ENCODE results near the gene TREML4. TPM values are rescaled to one million over a fixed set of nuclear protein-coding genes. Genes with fewer than 3 reads are reported as not detected.

The TREML4 gene
- total and polyA plus RNA-seq, 10 of the 15 experiments (the other 5 are each of a cell fraction or from before 2014, with no cell fraction given): not detected

GRCh38 chr6:41269716-41270115, 41.6 kb downstream of the TREML4 start:
- H3K4me3 ChIP-seq: no peak overlapping the region
- no TSS peak for BruUV-seq (replicated peaks)
- no peak overlapping the region for H2AFZ ChIP-seq (ENCODE audit: control insufficient read depth, low read depth, low read length)
- POLR2A ChIA-PET: no interaction called here
- no peaks in the 10 kb centered on the region for H3K9me3 ChIP-seq (replicated peaks; ENCODE audit: control insufficient read depth, insufficient read depth, low read length)
- FAIRE-seq (no peak), ATAC-seq (no peak), DNase-seq (ENCODE audit: low read depth, low spot score) (no peak)
- H3K4me2 ChIP-seq (ENCODE audit: control insufficient read depth, insufficient read depth): no peak overlapping the region
- H3K79me2 ChIP-seq (ENCODE audit: control insufficient read depth, insufficient read depth, low read length): no peaks in the 10 kb centered on the region
- no peaks in the 10 kb centered on the region for H4K20me1 ChIP-seq (ENCODE audit: control insufficient read depth, insufficient read depth)
- CTCF ChIA-PET: interaction anchor here (1.1 kb wide), 1 partner anchor 88 kb away, joined by 3 read pairs; no protein-coding TSS in a partner anchor
- H3K27ac ChIP-seq (ENCODE audit: control insufficient read depth, insufficient read depth): no peak overlapping the region
- no peak for TF ChIP-seq ZNF274 (IDR thresholded peaks at IDR 0.05; ENCODE audit: insufficient read depth, insufficient read length)
- TF ChIP-seq FOXK2 (IDR thresholded peaks at IDR 0.05): no peak
- TF ChIP-seq SIN3A (IDR thresholded peaks at IDR 0.05; ENCODE audit: low read depth, low read length): no peak
- no peak for TF ChIP-seq GABPA (IDR thresholded peaks at IDR 0.05; ENCODE audit: low read depth)
- TF ChIP-seq RAD51 (IDR thresholded peaks at IDR 0.05): no peak
- no peak for TF ChIP-seq TBL1XR1 (IDR thresholded peaks at IDR 0.05; ENCODE audit: low read depth, low read length)
- TF ChIP-seq FOXM1 (IDR thresholded peaks at IDR 0.05; ENCODE audit: low read depth, low read length): no peak
- no peak for TF ChIP-seq BCLAF1 (IDR thresholded peaks at IDR 0.05)
- TF ChIP-seq KLF5 (IDR thresholded peaks at IDR 0.05; ENCODE audit: partially characterized antibody): no peak
- TF ChIP-seq BHLHE40 (IDR thresholded peaks at IDR 0.05; ENCODE audit: borderline replicate concordance in 1 of 2, low read depth in 2 of 2, low read length in 1 of 2): no peak
- TF ChIP-seq STAT3 (IDR thresholded peaks at IDR 0.05; ENCODE audit: low read depth, low read length): no peak
- H3K27me3 ChIP-seq (replicated peaks in 1 of 2; ENCODE audit: control insufficient read depth in 2 of 2, insufficient read depth in 2 of 2, low read length in 1 of 2): no peaks in the 10 kb centered on the region; a peak in 1 of 4 replicates
- H3K4me1 ChIP-seq (ENCODE audit: control insufficient read depth, insufficient read depth, low read length): no peaks in the 10 kb centered on the region
- RAD21 ChIA-PET (ENCODE audit: unreplicated experiment): interaction anchor here (1.7 kb wide), 1 partner anchor 65 kb away, joined by 5 read pairs; the partner anchor contains the start of gene NCR2
- in situ Hi-C loops (cut with MboI): no loop called here
- WGBS (ENCODE audit: insufficient coverage, insufficient replicate concordance, low lambda C conversion rate, missing lambda C conversion rate): 33% methylated on average over 4 of the region's 4 CpGs
- H3K36me3 ChIP-seq (ENCODE audit: control insufficient read depth in 2 of 2, insufficient read depth in 2 of 2, low read length in 1 of 2): no peaks in the 10 kb centered on the region
- intact Hi-C loops (cut with micrococcal nuclease; ENCODE audit: unreplicated experiment): no loop called here
- SMC1A ChIA-PET (ENCODE audit: uncharacterized antibody, unreplicated experiment): interaction anchor here (1.2 kb wide), 1 partner anchor 50 kb away, joined by 3 read pairs; no protein-coding TSS in a partner anchor
- H3K9ac ChIP-seq (ENCODE audit: control insufficient read depth, insufficient read depth, low read length): no peak overlapping the region
